ENCODE measurements around the gene GATD1.

GATD1 gene

DNA sequence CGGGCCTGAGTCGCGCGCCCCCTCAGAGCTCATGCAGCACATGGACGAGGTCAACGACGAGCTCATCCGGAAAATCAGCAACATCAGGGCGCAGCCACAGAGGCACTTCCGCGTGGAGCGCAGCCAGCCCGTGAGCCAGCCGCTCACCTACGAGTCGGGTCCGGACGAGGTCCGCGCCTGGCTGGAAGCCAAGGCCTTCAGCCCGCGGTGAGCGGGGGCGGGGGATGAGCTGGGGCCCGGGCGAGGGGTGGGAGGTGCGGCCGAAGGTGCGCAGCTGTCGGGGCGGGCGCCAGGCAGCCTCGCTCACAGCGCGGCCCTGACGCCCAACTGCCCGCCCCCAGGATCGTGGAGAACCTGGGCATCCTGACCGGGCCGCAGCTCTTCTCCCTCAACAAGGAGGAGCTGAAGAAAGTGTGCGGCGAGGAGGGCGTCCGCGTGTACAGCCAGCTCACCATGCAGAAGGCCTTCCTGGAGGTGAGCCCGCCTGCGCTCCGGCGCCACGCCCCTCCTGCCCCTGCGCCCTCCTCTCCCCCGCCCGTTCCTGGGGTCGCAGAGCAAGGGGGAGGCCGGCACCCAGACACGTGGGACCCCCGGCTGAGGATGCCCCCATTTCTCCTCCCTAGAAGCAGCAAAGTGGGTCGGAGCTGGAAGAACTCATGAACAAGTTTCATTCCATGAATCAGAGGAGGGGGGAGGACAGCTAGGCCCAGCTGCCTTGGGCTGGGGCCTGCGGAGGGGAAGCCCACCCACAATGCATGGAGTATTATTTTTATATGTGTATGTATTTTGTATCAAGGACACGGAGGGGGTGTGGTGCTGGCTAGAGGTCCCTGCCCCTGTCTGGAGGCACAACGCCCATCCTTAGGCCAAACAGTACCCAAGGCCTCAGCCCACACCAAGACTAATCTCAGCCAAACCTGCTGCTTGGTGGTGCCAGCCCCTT is 50.7 kb downstream of the GATD1 start:
- peak; percentile 76 for DNase-seq

DNA sequence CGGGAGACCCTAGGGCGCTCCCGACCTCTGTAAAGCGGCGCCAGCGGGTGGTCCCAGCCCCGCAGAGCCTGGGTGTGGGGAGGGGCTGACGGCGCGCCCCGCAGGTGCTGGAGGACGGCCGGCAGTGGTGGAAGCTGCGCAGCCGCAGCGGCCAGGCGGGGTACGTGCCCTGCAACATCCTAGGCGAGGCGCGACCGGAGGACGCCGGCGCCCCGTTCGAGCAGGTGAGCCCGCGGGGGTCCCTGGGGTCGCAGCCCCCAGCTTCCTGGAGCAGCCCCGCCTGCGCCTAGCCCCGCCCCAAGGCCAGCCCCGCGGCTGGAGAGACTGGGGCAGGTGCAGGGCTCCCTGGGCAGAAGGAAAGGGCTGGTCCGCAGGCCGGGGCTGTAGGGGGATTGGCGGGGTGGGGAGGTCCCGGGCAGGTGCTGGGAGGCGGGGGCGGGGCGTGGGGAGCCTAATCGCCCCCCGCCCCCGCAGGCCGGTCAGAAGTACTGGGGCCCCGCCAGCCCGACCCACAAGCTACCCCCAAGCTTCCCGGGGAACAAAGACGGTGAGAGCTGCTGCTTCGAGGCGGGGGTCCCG is 51.6 kb downstream of the GATD1 start:
- no peak for DNase-seq

DNA sequence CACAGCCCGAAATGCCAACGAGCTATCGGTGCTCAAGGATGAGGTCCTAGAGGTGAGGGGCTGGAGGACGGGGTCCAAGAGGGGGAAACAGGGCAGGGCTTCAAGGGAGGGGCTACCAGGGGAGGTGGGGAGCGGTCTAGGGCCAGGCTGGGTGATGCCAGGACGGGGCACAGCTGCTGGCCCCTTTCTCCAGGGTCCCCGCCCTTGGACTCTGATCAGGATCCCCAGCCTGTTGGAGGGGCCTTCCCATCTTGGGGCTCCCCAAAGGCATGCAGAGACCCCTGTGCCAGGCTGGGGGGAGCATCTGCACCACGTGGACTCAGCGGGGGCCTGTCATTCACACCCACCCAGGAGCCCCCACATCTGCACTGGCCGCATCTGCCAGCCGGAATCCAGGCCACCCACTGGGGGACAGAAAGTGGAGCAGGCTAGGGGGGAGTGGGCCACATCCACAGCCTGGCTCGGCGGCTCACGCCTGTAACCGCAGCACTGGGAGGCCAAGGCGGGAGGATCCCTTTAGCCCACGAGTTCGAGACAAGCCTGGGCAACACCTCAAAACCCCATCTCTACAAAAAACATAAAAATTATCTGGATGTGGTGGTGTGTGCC is 52.4 kb downstream of the GATD1 start:
- DNase-seq, result no peak

DNA sequence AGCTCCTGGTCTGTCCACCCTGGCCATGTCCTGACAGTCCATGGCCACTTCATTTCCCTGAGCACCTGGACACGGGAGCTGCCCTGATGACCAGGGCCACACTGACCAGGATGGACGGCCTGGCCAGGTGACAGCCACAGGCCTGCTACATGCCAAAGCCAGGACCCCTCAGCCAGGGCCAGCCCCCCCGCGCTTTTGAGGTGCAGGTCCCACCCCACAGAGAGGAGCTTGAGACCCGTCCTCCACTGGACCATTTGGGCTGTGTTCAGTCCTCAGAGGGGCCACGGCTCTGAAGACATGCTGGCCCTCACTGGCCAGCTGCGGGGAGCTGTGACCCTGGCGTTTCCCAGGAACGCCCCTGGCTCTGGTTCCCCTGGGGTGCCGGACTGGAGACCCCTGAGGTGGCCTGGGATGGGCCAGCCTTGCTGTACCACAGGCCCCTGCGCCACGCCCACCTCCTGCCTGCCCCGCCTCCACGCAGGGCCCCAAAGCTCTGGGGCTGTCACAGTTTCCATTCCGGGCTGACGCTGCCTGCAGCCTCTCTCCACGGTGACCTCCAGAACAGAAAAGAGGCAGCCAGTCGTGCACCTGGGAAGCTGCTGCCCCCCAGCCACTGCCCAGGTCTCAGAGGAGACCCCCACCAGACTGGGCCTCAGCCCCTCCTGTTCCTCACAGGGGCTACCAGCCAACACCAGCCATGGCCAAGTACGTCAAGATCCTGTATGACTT is 53.1 kb downstream of the GATD1 start:
- DNase-seq, result no peak

GRCh38 chr11:723120-723883 is 54.0 kb downstream of the GATD1 start:
- DNase-seq, result peak; percentile 54

GRCh38 chr11:722346-722811 is 54.9 kb downstream of the GATD1 start:
- no peak for DNase-seq

DNA sequence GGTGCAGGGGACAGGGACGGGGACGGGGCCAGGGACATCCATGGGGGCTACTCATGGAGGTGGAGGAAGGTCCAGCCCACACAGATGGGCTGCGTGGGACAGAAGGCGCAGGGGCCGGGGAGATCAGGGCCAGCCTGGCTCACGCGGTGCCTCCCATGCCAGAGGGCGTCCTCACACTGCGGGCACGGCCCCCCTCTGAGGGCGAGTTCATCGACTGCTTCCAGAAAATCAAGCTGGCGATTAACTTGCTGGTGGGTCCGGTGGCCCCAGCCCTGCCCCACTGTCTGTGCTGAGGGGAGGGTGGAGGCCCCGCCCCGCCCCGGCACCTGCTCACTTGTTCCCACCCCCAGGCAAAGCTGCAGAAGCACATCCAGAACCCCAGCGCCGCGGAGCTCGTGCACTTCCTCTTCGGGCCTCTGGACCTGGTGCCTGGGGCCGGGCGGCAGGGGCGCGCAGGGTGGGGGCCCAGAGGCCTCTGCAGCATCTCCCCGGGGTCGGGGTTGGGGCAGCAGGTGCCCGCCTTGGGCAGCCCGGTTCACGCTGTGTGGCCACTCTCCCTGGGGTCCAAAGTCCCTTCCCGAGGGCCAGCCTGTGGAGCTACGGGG is 55.4 kb downstream of the GATD1 start:
- no peak for DNase-seq

- DNase-seq, result no peak
These were observed 56.0 kb downstream of the GATD1 start for GRCh38 chr11:721247-721740.

DNA sequence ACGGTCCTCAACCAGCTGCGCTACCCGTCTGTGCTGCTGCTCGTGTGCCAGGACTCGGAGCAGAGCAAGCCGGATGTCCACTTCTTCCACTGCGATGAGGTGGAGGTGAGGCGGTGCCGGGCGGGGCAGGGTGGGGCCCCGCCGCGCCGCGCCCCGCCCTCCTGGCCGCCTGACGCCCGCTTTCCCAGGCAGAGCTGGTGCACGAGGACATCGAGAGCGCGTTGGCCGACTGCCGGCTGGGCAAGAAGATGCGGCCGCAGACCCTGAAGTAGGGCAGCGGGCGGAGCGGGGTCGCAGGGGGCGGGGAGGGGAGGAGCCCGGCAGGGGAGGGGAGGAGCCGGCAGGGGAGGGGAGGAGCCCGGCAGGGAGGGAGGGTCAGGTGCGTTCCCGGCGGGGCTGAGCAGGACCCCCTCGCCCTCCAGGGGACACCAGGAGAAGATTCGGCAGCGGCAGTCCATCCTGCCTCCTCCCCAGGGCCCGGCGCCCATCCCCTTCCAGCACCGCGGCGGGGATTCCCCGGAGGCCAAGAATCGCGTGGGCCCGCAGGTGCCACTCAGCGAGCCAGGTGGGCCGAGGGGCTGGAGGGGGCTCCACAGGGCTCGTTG is 56.5 kb downstream of the GATD1 start:
- DNase-seq, result peak; percentile 76

DNA sequence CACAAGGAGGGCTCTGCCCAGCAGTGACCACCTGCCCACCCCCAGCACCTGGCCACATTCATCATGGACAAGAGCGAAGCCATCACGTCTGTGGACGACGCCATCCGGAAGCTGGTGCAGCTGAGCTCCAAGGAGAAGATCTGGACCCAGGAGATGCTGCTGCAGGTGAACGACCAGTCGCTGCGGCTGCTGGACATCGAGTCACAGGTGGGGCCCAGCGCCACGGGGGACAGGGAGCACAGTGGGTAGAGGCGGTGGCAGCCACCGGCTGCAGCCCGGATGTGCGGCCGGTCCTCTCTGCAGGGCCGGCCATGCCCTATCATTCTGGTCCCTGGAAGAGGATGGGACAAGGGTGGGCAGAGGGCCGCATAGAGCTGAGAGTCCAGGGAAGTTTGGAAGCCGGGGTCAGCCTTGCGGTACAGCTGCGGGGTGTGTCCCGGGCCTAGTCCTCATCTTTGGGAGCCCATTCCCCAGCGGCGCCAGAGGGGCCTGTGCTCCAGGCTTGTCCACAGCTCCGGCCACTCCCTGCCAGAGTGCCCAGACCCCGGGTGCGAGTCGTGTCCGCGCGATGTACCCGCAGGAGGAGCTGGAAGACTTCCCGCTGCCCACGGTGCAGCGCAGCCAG is 57.2 kb downstream of the GATD1 start:
- no peak for DNase-seq

DNA sequence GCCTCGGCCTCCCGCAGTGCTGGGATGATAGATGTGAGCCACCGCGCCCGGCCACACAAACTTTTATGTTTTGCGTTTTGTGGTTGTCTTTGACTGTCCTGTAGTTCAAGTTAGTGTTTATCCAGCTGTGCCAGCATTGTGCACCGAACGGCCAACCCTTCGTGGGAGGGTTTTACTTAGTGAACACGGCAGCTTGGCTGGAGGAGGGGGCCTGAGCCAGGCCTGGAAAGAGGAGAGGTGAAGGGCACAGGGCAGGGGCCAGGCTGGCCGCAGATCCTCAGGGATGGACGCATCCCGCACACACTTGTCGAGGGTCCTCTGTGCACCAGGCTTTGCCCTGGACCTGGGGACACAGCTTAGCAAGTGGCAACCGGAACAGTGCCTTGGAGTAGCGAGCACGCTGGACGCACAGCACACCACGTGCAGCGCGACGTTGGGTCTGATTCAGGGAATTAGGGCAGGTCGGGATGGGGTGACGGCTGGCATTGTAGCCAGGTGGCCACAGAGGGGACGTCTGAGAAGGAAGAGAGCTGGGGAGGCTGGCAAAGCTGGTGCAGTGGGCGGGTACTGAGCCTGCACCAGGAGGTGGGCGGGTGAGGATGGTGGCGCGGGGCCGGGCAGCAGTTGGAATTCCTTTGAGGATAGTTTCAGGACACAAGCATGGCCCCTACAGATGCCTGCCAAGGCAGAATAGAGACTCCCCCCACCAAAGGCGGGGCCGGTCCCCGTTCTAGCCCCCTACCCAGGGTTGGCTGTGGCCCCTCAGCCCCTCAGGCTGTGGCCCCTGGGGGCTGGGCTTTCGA is 57.9 kb downstream of the GATD1 start:
- no peak for DNase-seq

All from eye (tissue), 1 donor.